ENCODE measurements around the gene AGAP4.
"Not testable (repeated sequence)": the region's sequence is repeated elsewhere in the genome, so short reads cannot be mapped to it uniquely, and the experiment has no call there.

The AGAP4 gene

DNA sequence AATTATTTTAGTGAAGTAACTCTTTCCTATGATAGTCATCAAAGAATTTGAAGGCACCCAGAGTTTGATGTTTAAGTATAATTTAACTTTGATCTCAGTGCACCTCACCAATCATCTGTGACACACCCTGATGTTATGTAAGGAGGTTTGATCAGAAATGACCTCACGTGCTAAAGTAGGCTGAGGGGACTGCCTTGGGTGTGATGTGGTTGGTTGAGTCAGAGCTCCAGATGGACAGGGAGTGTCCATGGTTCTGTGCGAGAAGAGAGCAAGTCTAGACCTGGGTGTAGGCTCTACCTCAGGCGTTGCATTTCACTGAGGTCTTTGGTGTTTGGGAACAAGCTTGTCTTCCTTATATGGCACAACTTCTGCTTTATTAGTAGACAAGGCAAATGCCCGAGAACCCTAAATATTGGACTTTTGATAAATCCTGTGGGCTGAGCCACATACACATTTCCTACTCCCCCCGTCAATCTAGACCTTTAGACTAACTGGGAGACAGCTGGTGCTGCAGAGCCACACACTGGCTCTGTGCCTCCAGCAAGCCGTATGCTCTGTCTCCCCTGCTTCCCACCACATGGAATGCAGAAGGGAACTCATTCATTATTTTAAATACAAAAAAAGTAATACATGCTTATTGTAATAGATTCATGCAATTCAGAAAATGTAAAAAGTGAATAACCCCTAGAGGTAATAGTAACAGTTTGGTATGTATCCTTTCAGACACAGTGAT, 56.4 kb downstream of the AGAP4 start:
- not testable (repeated sequence) for DNase-seq (ENCODE audit: low read depth)

DNA sequence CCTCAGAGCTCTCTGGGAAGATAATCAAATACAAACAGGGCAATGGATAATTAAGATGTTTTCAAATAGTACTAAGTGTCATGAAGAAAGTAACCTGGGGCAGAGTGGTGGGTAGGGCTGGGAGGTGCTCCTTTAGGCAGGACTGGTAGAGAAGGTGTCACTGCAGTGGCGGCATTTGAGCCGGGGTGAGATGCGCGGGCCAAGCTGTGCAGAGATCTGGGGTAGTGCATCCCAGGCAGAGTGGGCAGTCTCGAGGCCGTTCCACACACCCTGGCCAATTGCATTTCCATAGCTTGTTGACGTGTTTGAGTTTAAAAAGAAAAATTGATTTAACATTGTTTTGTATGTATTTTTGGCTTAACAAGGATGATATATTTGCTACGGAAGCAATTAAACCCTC, 57.3 kb downstream of the AGAP4 start:
- DNase-seq (ENCODE audit: low read depth): not testable (repeated sequence)

DNA sequence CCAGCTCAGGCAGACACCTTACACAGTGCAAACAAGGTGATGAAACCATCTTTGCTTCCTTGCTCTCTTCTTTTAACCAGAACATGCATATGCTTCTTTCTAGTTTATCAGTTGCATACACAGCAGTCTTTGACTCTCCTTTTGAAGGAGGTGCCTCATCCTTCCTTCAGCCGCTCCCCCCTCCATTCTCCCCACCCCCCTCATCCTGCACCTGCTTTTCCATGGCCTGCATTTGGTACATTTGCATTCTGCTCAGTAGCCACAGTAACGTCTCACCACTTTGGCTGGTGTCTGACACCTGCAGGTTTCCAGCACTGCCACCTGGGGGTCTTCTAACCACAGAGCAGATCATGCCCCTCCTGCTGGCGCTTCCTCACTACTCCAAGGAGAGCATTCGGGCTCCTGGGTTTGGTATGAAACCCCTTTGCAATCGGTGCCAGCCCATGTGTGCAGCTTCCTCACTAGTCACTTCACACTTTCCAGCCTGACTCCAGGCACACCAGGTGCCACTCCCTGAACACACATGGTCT, 60.0 kb downstream of the AGAP4 start:
- DNase-seq (ENCODE audit: low read depth): not testable (repeated sequence)

DNA sequence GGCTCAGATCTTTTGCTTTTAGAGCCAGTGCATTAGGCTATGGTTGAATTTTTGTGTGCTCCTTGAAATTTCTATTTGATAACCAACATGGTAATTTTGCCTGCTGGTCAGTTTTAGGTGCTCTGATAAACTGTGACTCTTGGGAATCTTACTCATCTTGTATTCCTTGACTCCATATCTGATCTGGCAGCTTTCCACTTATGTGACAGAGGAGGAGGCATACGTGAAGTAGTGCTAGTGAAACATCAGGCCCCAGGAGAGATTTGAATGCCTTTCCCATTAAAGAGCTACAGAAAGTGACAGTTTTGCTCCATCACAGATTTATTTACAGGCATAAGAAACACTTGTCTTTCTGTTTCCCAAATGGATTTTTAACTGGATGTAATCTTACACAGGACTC, 61.1 kb downstream of the AGAP4 start:
- not testable (repeated sequence) for DNase-seq (ENCODE audit: low read depth)

All from CMK (cell line).